LNCaP clone FGC (cell line): Measurements from ENCODE around the gene YEATS2.

ENCODE experiments used
- DNase-seq: peaks from one replicate; pipeline ENCODE4 v3.0.0-alpha.2; 2011; ENCODE audit warnings: low read depth
- H3K4me3 ChIP-seq: 2 replicates; pipeline ENCODE4 v1.5.1; 2011; ENCODE audit warnings: mild to moderate bottlenecking, low read depth, low read length, control low read depth
- CTCF ChIP-seq: IDR thresholded peaks from 2 replicates; pipeline ENCODE4 v1.5.1; 2012; ENCODE audit warnings: mild to moderate bottlenecking; ENCODE audit not compliant: control insufficient read depth, insufficient read depth; ENCODE audit errors: extremely low read depth

YEATS2 gene

GRCh38 chr3:183810643-183811594, 113.3 kb downstream of the YEATS2 start:
- H3K4me3 ChIP-seq: no peak overlapping the region
- DNase-seq: no peak
- no peak for TF ChIP-seq CTCF

- TF ChIP-seq CTCF: no peak
- no peak overlapping the region for H3K4me3 ChIP-seq
- no peak for DNase-seq
Measured at GRCh38 chr3:183811638-183812037, 114.0 kb downstream of the YEATS2 start.

GRCh38 chr3:183812761-183813445, 115.3 kb downstream of the YEATS2 start:
- no peak for DNase-seq
- no peak for TF ChIP-seq CTCF
- H3K4me3 ChIP-seq: no peak overlapping the region

- no peak overlapping the region for H3K4me3 ChIP-seq
- no peak for DNase-seq
- TF ChIP-seq CTCF: no peak
Measured at GRCh38 chr3:183814240-183814639, 116.6 kb downstream of the YEATS2 start.

- no peak for TF ChIP-seq CTCF
- DNase-seq: no peak
- H3K4me3 ChIP-seq: no peak overlapping the region
Measured at GRCh38 chr3:183815563-183815940, 118.0 kb downstream of the YEATS2 start.

GRCh38 chr3:183815951-183816475, 118.4 kb downstream of the YEATS2 start:
- H3K4me3 ChIP-seq: no peak overlapping the region
- DNase-seq: no peak
- no peak for TF ChIP-seq CTCF
